C4-2B (cell line): ENCODE measurements around the gene IRAK1BP1.
"Not testable (repeated sequence)": the region's sequence is repeated elsewhere in the genome, so short reads cannot be mapped to it uniquely, and the experiment has no call there.

Experiments
- H3K27ac ChIP-seq: fragments of 450-650 bp; 2 replicates; pipeline ENCODE4 v1.5.1; 2017
- CTCF ChIP-seq: fragments of 450-650 bp; conservative IDR thresholded peaks from 2 replicates; pipeline ENCODE4 v1.5.1; 2017; ENCODE audit warnings: mild to moderate bottlenecking
- ZFX ChIP-seq: fragments of 450-650 bp; IDR thresholded peaks from 2 replicates; pipeline ENCODE4 v1.6.1; 2017

The IRAK1BP1 gene

GRCh38 chr6:78916411-78916810 is 49.1 kb downstream of the IRAK1BP1 start:
- TF ChIP-seq CTCF (no peak), ZFX (no peak)

DNA sequence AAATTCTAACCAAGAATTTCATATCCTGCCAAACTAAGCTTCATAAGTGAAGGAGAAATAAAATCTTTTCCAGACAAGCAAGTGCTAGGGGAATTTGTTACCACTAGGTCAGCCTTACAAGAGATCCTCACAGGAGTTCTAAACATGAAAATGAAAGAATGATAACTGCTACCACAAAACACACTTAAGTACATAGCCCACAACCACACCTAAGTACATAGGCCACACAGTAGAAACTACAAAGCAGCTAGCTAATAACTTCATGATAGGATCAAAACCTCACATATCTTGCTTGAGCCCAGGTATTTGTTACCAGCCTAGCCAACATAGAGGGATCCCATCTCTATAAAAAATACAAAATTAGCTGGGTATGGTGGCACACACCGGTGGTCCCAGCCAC is 50.4 kb downstream of the IRAK1BP1 start:
- TF ChIP-seq CTCF (no peak), ZFX (no peak)
- no peak overlapping the region for H3K27ac ChIP-seq

More at GRCh38 chr6:78916411-78916810, 49.1 kb downstream of the IRAK1BP1 start:
- no peak overlapping the region for H3K27ac ChIP-seq

DNA sequence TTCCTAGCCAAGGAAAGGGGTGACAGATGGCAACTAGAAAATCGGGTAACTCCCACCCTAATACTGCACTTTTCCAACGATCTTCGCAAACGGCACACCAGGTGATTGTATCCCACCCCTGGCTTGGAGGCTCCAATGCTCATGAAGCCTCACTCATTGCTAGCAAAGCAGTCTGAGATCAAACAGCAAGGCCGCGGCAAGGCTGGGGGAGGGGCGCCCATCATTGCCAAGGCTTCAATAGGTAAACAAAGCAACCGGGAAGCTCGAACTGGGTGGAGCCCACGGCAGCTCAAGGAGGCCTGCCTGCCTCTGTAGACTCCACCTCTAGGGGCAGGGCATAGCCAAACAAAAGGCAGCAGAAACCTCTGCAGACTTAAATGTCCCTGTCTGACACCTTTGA is 53.8 kb downstream of the IRAK1BP1 start:
- H3K27ac ChIP-seq: not testable (repeated sequence)

GRCh38 chr6:78925317-78925716 is 58.0 kb downstream of the IRAK1BP1 start:
- TF ChIP-seq ZFX (no peak), CTCF (no peak)

GRCh38 chr6:78935553-78935952 is 68.2 kb downstream of the IRAK1BP1 start:
- no peak overlapping the region for H3K27ac ChIP-seq
- TF ChIP-seq CTCF (no peak), ZFX (no peak)

More at GRCh38 chr6:78925317-78925716, 58.0 kb downstream of the IRAK1BP1 start:
- H3K27ac ChIP-seq: no peak overlapping the region

GRCh38 chr6:78936515-78936914 is 69.2 kb downstream of the IRAK1BP1 start:
- TF ChIP-seq ZFX: no peak
- TF ChIP-seq CTCF: no peak
- H3K27ac ChIP-seq: no peak overlapping the region

DNA sequence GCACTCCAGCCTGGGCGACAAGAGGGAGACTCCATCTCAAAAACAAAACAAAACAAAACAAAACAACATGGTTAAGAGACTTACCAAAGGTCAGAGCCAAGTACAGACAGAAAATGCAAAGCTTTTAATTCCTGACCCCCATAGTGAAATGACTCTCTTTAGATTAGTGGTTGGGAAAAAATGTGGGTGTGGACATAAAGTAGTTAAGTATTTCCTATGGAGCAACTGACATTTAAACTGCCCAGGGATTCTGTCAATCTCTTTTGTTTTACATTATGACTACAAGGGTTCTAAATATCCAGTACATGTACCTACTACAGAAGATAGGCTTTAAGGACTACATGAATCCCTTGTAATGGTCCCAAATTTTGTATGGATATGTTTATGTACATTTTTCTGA is 75.1 kb downstream of the IRAK1BP1 start:
- no peak for TF ChIP-seq CTCF
- TF ChIP-seq ZFX: no peak
- H3K27ac ChIP-seq: no peak overlapping the region

DNA sequence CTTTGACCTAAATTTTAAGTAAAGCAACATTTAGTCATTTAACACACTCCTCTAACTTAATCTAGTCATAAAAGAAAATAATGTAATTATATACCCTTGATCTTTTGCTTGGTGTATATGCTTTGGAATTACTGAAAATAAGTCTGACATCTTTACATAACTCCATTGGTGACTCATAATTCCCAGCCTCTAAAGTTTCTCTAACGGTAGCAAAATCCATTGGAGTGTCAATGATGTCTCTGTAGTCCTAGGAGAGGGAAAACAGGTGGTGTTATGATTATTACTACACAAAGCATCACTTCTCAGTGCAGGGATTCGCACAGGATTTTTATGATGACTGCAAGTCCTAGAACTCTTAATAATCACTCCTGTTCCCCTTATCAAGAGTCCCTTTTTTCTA is 80.2 kb downstream of the IRAK1BP1 start:
- no peak for TF ChIP-seq ZFX
- TF ChIP-seq CTCF: no peak
- no peak overlapping the region for H3K27ac ChIP-seq
